GM21529 (cell line): Measurements from ENCODE around the gene DHX35.
A peak's percentile ranks its signal among the peaks of the same experiment; 100 is the strongest.

ENCODE experiments used
- ATAC-seq: cut with Tn5 transposase; IDR thresholded peaks from one replicate; pipeline ENCODE4 v1.9.1; 2021; ENCODE audit not compliant: unreplicated experiment

DHX35 gene

GRCh38 chr20:38962044-38962927, at the start of gene DHX35:
TSS of gene DHX35 (plus strand) at chr20:38962344. CDS start at chr20:38962368, 24 bp downstream.
- peak; percentile 97 for ATAC-seq

- ATAC-seq: no peak
Observed at GRCh38 chr20:38915355-38915754, 46.8 kb upstream of the DHX35 start.

- ATAC-seq: no peak
Observed at GRCh38 chr20:38917657-38918056, 44.5 kb upstream of the DHX35 start.

- ATAC-seq: no peak
Observed at GRCh38 chr20:38918172-38918571, 44.0 kb upstream of the DHX35 start.

DNA sequence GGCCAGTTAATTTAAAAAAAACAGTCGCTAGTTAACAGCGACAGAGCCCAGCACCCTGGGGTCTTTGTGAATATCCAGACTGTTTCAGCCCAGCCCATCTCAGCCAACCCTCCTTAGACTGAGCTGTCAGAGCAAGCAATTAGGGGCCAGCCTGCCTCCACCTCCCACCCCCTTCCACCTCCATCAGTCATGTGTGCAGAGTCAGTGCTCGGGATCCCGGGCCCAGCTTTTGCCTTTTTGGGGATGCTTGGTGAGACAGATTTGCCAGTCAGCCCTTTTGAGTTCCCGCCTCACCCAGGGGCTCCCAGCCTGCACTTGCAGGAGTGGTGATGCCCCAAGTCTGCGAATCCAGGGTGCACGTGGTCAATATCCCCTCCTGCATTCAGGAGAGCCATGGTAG, 42.5 kb upstream of the DHX35 start:
- no peak for ATAC-seq

GRCh38 chr20:38920411-38920810, 41.7 kb upstream of the DHX35 start:
- ATAC-seq: no peak

GRCh38 chr20:38920851-38921250, 41.3 kb upstream of the DHX35 start:
- ATAC-seq: no peak

DNA sequence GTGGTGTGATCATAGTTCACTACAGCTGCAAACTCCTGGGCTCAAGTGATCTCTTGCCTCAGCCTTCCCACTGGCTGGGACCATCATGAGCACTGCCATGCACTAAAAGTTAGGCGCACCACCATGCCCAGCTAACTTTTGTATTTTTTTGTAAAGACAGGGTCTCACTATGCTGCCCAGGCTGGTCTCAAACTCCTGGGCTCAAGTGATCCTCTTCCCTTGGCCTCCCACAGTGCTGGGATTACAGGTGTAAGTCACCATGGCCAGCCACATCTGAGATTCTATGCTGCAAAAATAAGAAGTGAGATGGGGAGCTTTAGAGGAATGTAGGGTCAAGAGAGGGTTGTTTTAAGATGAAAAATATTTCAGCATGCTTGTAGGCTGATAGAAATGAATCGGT, 37.4 kb upstream of the DHX35 start:
- no peak for ATAC-seq

- ATAC-seq: peak; percentile 92
Observed at GRCh38 chr20:38926142-38926933, 35.8 kb upstream of the DHX35 start, which contains the start of gene FAM83D. TSS of gene FAM83D (plus strand) at chr20:38926417. CDS start at chr20:38926443, 26 bp downstream.

GRCh38 chr20:38926934-38927616, 35.1 kb upstream of the DHX35 start:
- ATAC-seq: peak; percentile 6

GRCh38 chr20:38927902-38928578, 34.1 kb upstream of the DHX35 start:
- no peak for ATAC-seq

GRCh38 chr20:38930242-38930569, 31.9 kb upstream of the DHX35 start:
- ATAC-seq: no peak

- no peak for ATAC-seq
Observed at GRCh38 chr20:38931984-38932383, 30.2 kb upstream of the DHX35 start.

- no peak for ATAC-seq
Observed at GRCh38 chr20:38932457-38933120, 29.6 kb upstream of the DHX35 start.

DNA sequence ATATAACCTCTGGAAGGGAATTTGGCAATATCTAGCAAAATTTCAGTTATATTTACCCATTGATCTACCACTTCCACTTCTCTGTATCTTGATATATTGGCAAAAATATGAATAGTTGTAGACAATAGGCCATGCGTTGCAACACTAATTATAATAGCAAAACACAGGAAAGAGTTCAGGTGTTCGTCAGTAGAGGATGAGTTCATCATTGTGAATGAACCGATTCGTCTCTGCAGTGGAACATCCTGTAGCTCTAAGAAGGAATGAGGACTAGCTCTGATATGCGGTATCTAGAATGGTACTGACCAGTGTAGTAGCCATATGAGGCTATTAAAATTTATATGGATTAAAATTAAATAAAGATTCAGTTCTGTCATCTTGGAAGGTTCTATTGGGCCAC, 27.6 kb upstream of the DHX35 start:
- ATAC-seq: no peak

DNA sequence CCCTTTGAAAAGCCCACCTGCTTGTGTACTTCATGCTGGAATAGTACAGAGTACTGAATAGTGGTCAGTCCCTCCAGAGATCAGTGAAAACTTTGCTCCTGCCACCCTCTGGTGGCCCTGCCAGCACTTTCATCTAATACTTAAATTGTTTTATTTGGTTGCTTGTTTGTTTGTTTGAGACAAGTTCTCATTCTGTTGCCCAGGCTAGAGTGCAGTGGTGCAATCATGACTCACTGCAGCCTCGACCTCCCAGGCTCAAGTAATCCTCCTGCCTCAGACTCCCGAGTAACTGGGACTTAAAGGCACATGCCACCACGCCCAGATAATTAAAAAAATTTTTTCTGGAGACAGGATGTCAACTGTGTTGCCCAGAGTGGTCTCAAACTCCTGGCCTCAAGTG, 26.9 kb upstream of the DHX35 start:
- ATAC-seq: no peak

- ATAC-seq: no peak
Observed at GRCh38 chr20:38935967-38936407, 26.2 kb upstream of the DHX35 start.

- no peak for ATAC-seq
Observed at GRCh38 chr20:38937000-38937399, 25.1 kb upstream of the DHX35 start.

- ATAC-seq: no peak
Observed at GRCh38 chr20:38937978-38938473, 24.1 kb upstream of the DHX35 start.

DNA sequence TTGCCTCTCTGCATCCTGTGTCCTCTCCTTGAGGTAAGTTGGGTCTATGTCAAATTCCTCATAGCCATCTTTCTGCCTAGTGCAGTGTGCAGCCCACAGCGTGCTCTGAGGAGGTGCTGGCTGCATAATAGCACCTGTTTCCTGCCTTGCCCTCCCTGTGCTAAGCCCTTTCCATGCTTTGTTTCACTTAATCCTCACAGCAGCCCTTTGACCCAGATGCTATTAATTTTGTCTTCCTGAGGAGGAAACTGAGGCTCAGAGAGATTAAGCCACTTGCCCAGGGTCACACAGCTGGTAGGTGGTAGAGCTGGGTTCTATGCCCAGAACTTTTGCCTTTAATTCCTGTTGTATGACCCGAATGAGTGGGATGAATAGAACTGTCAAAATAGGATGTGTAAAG, 22.5 kb upstream of the DHX35 start:
- no peak for ATAC-seq
